ENCODE data around the gene SLC38A8. TPM values are rescaled to one million over a fixed set of nuclear protein-coding genes. Genes with fewer than 3 reads are reported as not detected.

Gene SLC38A8
- polyA plus RNA-seq, 1 donor from 2014 or later: not detected

- Histone ChIP-seq H3K4me3 (ENCODE audit: low read length) (no peak overlapping the region), H3K9me2 (ENCODE audit: insufficient read depth, low read length) (no peaks in the 10 kb centered on the region), H3K27me3 (ENCODE audit: insufficient read depth, low read depth, low read length) (no peaks in the 10 kb centered on the region), H3K27ac (ENCODE audit: low read length) (no peak overlapping the region), H3K36me3 (ENCODE audit: insufficient read depth, low read length) (no peaks in the 10 kb centered on the region), H3K9ac (ENCODE audit: low read length) (no peak overlapping the region), H4K20me1 (ENCODE audit: insufficient read depth) (no peaks in the 10 kb centered on the region), H2AFZ (ENCODE audit: low read depth, low read length) (no peak overlapping the region), H3K79me2 (replicated peaks; ENCODE audit: insufficient read depth, low read length) (no peaks in the 10 kb centered on the region), H3K9me3 (ENCODE audit: low read length) (no peaks in the 10 kb centered on the region), H3K4me2 (ENCODE audit: low read length) (no peak overlapping the region), H3F3A (ENCODE audit: insufficient read depth, low read length, poor library complexity, severe bottlenecking) (no peaks in the 10 kb centered on the region)
- no peak for TF ChIP-seq SMC3 (conservative IDR thresholded peaks at IDR 0.05; ENCODE audit: poor library complexity)
- TF ChIP-seq RAD21 (conservative IDR thresholded peaks at IDR 0.05): no peak
- no peak for TF ChIP-seq REST (IDR thresholded peaks at IDR 0.05; ENCODE audit: borderline replicate concordance)
- TF ChIP-seq EZH2 (IDR thresholded peaks at IDR 0.05; ENCODE audit: borderline replicate concordance, insufficient read depth, low read length, poor library complexity, severe bottlenecking): no peak
- TF ChIP-seq EP300 (conservative IDR thresholded peaks at IDR 0.05; ENCODE audit: poor library complexity, severe bottlenecking): no peak
- no peak for TF ChIP-seq MXI1 (conservative IDR thresholded peaks at IDR 0.05; ENCODE audit: poor library complexity, severe bottlenecking)
These were observed 6.5 kb downstream of the SLC38A8 start for GRCh38 chr16:84036131-84036530.

GRCh38 chr16:84034516-84034915 is 8.1 kb downstream of the SLC38A8 start:
- Histone ChIP-seq H3K4me3 (ENCODE audit: low read length) (no peak overlapping the region), H3F3A (ENCODE audit: insufficient read depth, low read length, poor library complexity, severe bottlenecking) (no peaks in the 10 kb centered on the region), H2AFZ (ENCODE audit: low read depth, low read length) (no peak overlapping the region), H3K36me3 (ENCODE audit: insufficient read depth, low read length) (no peaks in the 10 kb centered on the region), H3K4me2 (ENCODE audit: low read length) (no peak overlapping the region), H3K27me3 (ENCODE audit: insufficient read depth, low read depth, low read length) (no peaks in the 10 kb centered on the region), H3K27ac (ENCODE audit: low read length) (no peak overlapping the region), H3K9me2 (ENCODE audit: insufficient read depth, low read length) (no peaks in the 10 kb centered on the region), H3K9ac (ENCODE audit: low read length) (no peak overlapping the region), H3K79me2 (replicated peaks; ENCODE audit: insufficient read depth, low read length) (no peaks in the 10 kb centered on the region), H3K9me3 (ENCODE audit: low read length) (no peaks in the 10 kb centered on the region), H4K20me1 (ENCODE audit: insufficient read depth) (no peaks in the 10 kb centered on the region)
- TF ChIP-seq RAD21 (conservative IDR thresholded peaks at IDR 0.05): no peak
- TF ChIP-seq REST (IDR thresholded peaks at IDR 0.05; ENCODE audit: borderline replicate concordance): no peak
- TF ChIP-seq EP300 (conservative IDR thresholded peaks at IDR 0.05; ENCODE audit: poor library complexity, severe bottlenecking): no peak
- TF ChIP-seq MXI1 (conservative IDR thresholded peaks at IDR 0.05; ENCODE audit: poor library complexity, severe bottlenecking): no peak
- TF ChIP-seq POLR2AphosphoS5 (IDR thresholded peaks at IDR 0.05): no peak
- no peak for TF ChIP-seq SMC3 (conservative IDR thresholded peaks at IDR 0.05; ENCODE audit: poor library complexity)
- TF ChIP-seq CTCF (IDR thresholded peaks at IDR 0.05; ENCODE audit: poor library complexity, severe bottlenecking): no peak
- TF ChIP-seq TAF1 (IDR thresholded peaks at IDR 0.05; ENCODE audit: low read depth): no peak
- no peak for TF ChIP-seq EZH2 (IDR thresholded peaks at IDR 0.05; ENCODE audit: borderline replicate concordance, insufficient read depth, low read length, poor library complexity, severe bottlenecking)
